IMR-90 (cell line): ENCODE measurements around the gene AJM1. TPM values are rescaled to one million over a fixed set of nuclear protein-coding genes. Genes with fewer than 3 reads are reported as not detected.

Source experiments
- ATAC-seq: fragments of 200-7000 bp; cut with Tn5 transposase; 2 replicates; pipeline ENCODE4 v1.9.1; 2020; ENCODE audit warnings: low read depth, mild to moderate bottlenecking, moderate library complexity
- BruUV-seq: library from RNA; stranded (reverse); fragments of 400-500 nt; replicated peaks from 2 replicates; lab custom pipeline; 2021; lab: Mats Ljungman, UMichigan
- CTCF ChIA-PET: fragments of 300-600 bp; formaldehyde crosslinking; extraction: SDS; loops from one replicate; lab custom pipeline; 2021; ENCODE audit warnings: antibody characterized with exemption; lab: Yijun Ruan, JAX
- POLR2A ChIA-PET: fragments of 300-600 bp; sonication (Branson Sonifier 250); formaldehyde crosslinking; loops from one replicate; lab custom pipeline; 2022; ENCODE audit warnings: antibody characterized with exemption; ENCODE audit not compliant: unreplicated experiment; lab: Charles Lee
- DNase-seq: peaks from one replicate; pipeline ENCODE4 v3.0.0; 2013
- H2AFZ ChIP-seq: replicated peaks from 2 replicates; pipeline ENCODE3; 2013; ENCODE audit warnings: low read length, mild to moderate bottlenecking; ENCODE audit not compliant: poor library complexity
- H2AK5ac ChIP-seq: 2 replicates; pipeline ENCODE4 v1.6.1; 2013; ENCODE audit warnings: low read depth, low read length, inconsistent platforms
- H2AK9ac ChIP-seq: replicated peaks from 2 replicates; pipeline ENCODE3; 2013; ENCODE audit warnings: mild to moderate bottlenecking, low read depth, low read length, moderate library complexity; ENCODE audit not compliant: poor library complexity
- H2BK120ac ChIP-seq: 2 replicates; pipeline ENCODE4 v1.6.1; 2013; ENCODE audit warnings: low read depth, low read length, inconsistent platforms
- H2BK15ac ChIP-seq: 3 replicates; pipeline ENCODE4 v1.6.1; 2013; ENCODE audit warnings: low read depth, low read length, inconsistent platforms
- H2BK20ac ChIP-seq: 2 replicates; pipeline ENCODE4 v1.6.1; 2013; ENCODE audit warnings: low read depth, mild to moderate bottlenecking, inconsistent platforms, low read length, moderate library complexity
- H2BK5ac ChIP-seq: 2 replicates; pipeline ENCODE4 v1.6.1; 2013; ENCODE audit warnings: mild to moderate bottlenecking, low read depth, low read length, inconsistent platforms; ENCODE audit not compliant: poor library complexity, severe bottlenecking
- H3K14ac ChIP-seq: replicated peaks from 2 replicates; pipeline ENCODE4 v1.6.1; 2013; ENCODE audit warnings: low read depth, low read length, inconsistent platforms
- H3K18ac ChIP-seq: 2 replicates; pipeline ENCODE4 v1.6.1; 2013; ENCODE audit warnings: low read depth, low read length, control low read depth
- H3K23ac ChIP-seq: 2 replicates; pipeline ENCODE4 v1.6.1; 2013; ENCODE audit warnings: low read depth, low read length, inconsistent platforms
- H3K27ac ChIP-seq: 2 replicates; pipeline ENCODE4 v1.5.1; 2013; ENCODE audit warnings: mild to moderate bottlenecking, control low read depth, low read length; ENCODE audit not compliant: insufficient read depth
- H3K27me3 ChIP-seq: 2 replicates; pipeline ENCODE4 v1.6.1; 2013; ENCODE audit warnings: low read length; ENCODE audit not compliant: control insufficient read depth, insufficient read depth
- H3K36me3 ChIP-seq: 2 replicates; pipeline ENCODE4 v1.6.1; 2013; ENCODE audit warnings: low read length, mixed read lengths; ENCODE audit not compliant: control insufficient read depth, insufficient read depth
- H3K4ac ChIP-seq: 2 replicates; pipeline ENCODE4 v1.6.1; 2013; ENCODE audit warnings: low read depth, low read length, inconsistent platforms
- H3K4me1 ChIP-seq: 2 replicates; pipeline ENCODE4 v1.6.1; 2013; ENCODE audit warnings: low read length, mixed read lengths; ENCODE audit not compliant: control insufficient read depth, insufficient read depth
- H3K4me2 ChIP-seq: 2 replicates; pipeline ENCODE4 v1.6.1; 2013; ENCODE audit warnings: low read depth, mild to moderate bottlenecking, control low read depth, low read length, moderate library complexity
- H3K4me3 ChIP-seq: 2 replicates; pipeline ENCODE4 v1.5.1; 2013; ENCODE audit warnings: low read depth, mild to moderate bottlenecking, control low read depth, low read length, moderate library complexity; ENCODE audit not compliant: insufficient read depth
- H3K56ac ChIP-seq: 2 replicates; pipeline ENCODE4 v1.6.1; 2013; ENCODE audit warnings: low read length, inconsistent platforms; ENCODE audit not compliant: insufficient read depth; ENCODE audit errors: extremely low read depth
- H3K79me1 ChIP-seq, 2 experiments: 2 replicates each; pipeline ENCODE4 v1.6.1; 2013; ENCODE audit warnings: low read length in 2 of 2, inconsistent platforms in 1 of 2, low read depth in 1 of 2
- H3K9ac ChIP-seq: 2 replicates; pipeline ENCODE4 v1.6.1; 2013; ENCODE audit warnings: low read depth, low read length, control low read depth
- H3K9me1 ChIP-seq: 2 replicates; pipeline ENCODE4 v1.6.1; 2013; ENCODE audit warnings: low read length, inconsistent platforms; ENCODE audit not compliant: insufficient read depth
- H3K9me3 ChIP-seq: 2 replicates; pipeline ENCODE4 v1.6.1; 2013; ENCODE audit warnings: low read length; ENCODE audit not compliant: control insufficient read depth, insufficient read depth
- H4K20me1 ChIP-seq: 2 replicates; pipeline ENCODE4 v1.6.1; 2013; ENCODE audit warnings: low read length, inconsistent platforms; ENCODE audit not compliant: insufficient read depth
- H4K5ac ChIP-seq: 2 replicates; pipeline ENCODE4 v1.6.1; 2013; ENCODE audit warnings: mild to moderate bottlenecking, low read depth, low read length, control low read depth
- H4K8ac ChIP-seq, 2 experiments: 2 replicates each; pipeline ENCODE4 v1.6.1; 2013; ENCODE audit warnings: low read depth in 2 of 2, low read length in 2 of 2, control low read depth in 1 of 2, inconsistent platforms in 1 of 2
- H4K91ac ChIP-seq: 2 replicates; pipeline ENCODE4 v1.6.1; 2013; ENCODE audit warnings: low read depth, low read length, inconsistent platforms; ENCODE audit not compliant: insufficient read depth
- CHD1 ChIP-seq: IDR thresholded peaks from 2 replicates; pipeline ENCODE4 v1.6.1; 2012; ENCODE audit warnings: low read depth, low read length, improper control_type of control experiment
- FOS ChIP-seq: fragments of 150-350 bp; IDR thresholded peaks from 2 replicates; pipeline ENCODE4 v1.6.1; 2016; ENCODE audit warnings: low read depth, low read length
- MAZ ChIP-seq: IDR thresholded peaks from 2 replicates; pipeline ENCODE4 v1.6.1; 2012; ENCODE audit warnings: low read depth, mild to moderate bottlenecking, low read length, improper control_type of control experiment, moderate library complexity, borderline replicate concordance
- MXI1 ChIP-seq: IDR thresholded peaks from 2 replicates; pipeline ENCODE4 v1.6.1; 2012; ENCODE audit warnings: low read depth, mild to moderate bottlenecking, low read length, moderate library complexity, borderline replicate concordance
- NFE2L2 ChIP-seq: fragments of 150-350 bp; IDR thresholded peaks from 2 replicates; pipeline ENCODE4 v1.6.1; 2016; ENCODE audit warnings: low read depth, mild to moderate bottlenecking, low read length
- POLR2A ChIP-seq: IDR thresholded peaks from 2 replicates; pipeline ENCODE4 v1.6.1; 2012; ENCODE audit warnings: mild to moderate bottlenecking, low read depth, low read length
- RAD21 ChIP-seq: IDR thresholded peaks from 2 replicates; pipeline ENCODE4 v1.6.1; 2012; ENCODE audit warnings: low read length, improper control_type of control experiment
- WGBS, 2 experiments: methylation state at CpG; one replicate each; pipeline versions ENCODE4 v1.1.5 to v1.1.7; 2013; ENCODE audit warnings: missing lambda C conversion rate in 2 of 2; ENCODE audit not compliant: insufficient read length in 1 of 2; ENCODE audit errors: extremely low coverage in 2 of 2; 5-methylcytosine and 5-hydroxymethylcytosine counted together
- dilution Hi-C: fragments of 300-500 bp; cut with HindIII; formaldehyde crosslinking; loops from one replicate; pipeline ENCODE4 v1.14.3; 2018; ENCODE audit warnings: low sequenced_read_pairs; ENCODE audit not compliant: unreplicated experiment
- in situ Hi-C: fragments of 300-500 bp; cut with MboI; formaldehyde crosslinking; loops from 3 replicates; pipeline ENCODE4 v1.14.3; 2019; ENCODE audit warnings: low sequenced_read_pairs, inconsistent platforms, mixed read lengths
- intact Hi-C: fragments of 100-400 bp; cut with micrococcal nuclease; formaldehyde crosslinking; loops from 2 replicates; pipeline ENCODE4 v1.10.0; 2022
- polyA plus RNA-seq, 3 experiments: library from polyadenylated mRNA; depleted of rRNA; stranded (reverse); fragments of >200 nt; gene quantifications; 2 replicates each; pipeline ENCODE4 v1.2.3, GENCODE V29; 2012; ENCODE audit warnings: low replicate concordance in 1 of 3
- total RNA-seq: library from RNA; depleted of rRNA; stranded (reverse); fragments of >200 nt; gene quantifications from 2 replicates; pipeline ENCODE4 v1.2.3, GENCODE V29; 2012
- TF ChIP-seq, protein P1 (sequence below): fragments of 150-350 bp; IDR thresholded peaks from 2 replicates; pipeline ENCODE4 v1.6.1; 2017; ENCODE audit warnings: mild to moderate bottlenecking, antibody characterized with exemption, low read length, low read depth

AJM1 gene
- total and polyA plus RNA-seq, 2 of the 4 experiments (the other 2 are of a cell fraction) = 0.18 to 1.5 TPM

DNA sequence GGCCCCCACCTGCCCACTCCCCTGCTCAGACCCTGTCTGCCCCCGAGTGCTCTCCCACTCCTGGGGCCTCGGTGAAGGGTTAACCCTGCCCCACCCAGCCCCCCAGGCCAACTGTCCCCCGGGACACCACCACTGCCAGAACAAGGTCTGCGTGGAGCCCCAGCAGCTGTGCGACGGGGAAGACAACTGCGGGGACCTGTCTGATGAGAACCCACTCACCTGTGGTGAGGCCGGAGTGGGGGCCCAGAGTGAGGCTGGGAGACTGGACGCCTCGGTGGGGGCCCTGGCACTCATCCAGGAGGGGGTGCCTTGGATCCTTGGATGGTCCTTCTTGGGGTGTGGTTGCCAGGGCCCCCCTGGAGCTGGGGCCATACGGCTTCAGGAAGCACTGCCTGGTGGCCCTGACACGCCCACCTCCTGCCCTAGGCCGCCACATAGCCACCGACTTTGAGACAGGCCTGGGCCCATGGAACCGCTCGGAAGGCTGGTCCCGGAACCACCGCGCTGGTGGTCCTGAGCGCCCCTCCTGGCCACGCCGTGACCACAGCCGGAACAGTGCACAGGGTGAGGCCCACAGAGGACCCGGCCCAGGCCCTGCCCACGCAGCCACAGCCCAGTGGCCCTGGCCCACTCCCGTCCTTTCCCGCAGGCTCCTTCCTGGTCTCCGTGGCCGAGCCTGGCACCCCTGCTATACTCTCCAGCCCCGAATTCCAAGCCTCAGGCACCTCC lies 12.0 kb downstream of the AJM1 start:
- no peak for TF ChIP-seq CHD1
- no peak for TF ChIP-seq MAZ
- TF ChIP-seq MXI1 = no peak
- no peak for TF ChIP-seq RAD21
- no peak for TF ChIP-seq FOS
- TF ChIP-seq, protein P1, sequence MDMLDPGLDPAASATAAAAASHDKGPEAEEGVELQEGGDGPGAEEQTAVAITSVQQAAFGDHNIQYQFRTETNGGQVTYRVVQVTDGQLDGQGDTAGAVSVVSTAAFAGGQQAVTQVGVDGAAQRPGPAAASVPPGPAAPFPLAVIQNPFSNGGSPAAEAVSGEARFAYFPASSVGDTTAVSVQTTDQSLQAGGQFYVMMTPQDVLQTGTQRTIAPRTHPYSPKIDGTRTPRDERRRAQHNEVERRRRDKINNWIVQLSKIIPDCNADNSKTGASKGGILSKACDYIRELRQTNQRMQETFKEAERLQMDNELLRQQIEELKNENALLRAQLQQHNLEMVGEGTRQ = no peak
- TF ChIP-seq NFE2L2 = no peak
- no peak for TF ChIP-seq POLR2A
- H3K4me1 ChIP-seq = peaks cover 13% of the 10 kb centered on the region
- no peak overlapping the region for H3K27ac ChIP-seq
- H2AK9ac ChIP-seq = peak overlapping the region; percentile 15
- H2BK20ac ChIP-seq = no peak overlapping the region
- BruUV-seq = no TSS peak
- H3K79me1 ChIP-seq = peaks cover 9 to 20% of the 10 kb centered on the region in 2 experiments; a peak in 2 of 4 replicates
- no peak overlapping the region for H2BK120ac ChIP-seq
- in situ Hi-C loops = no loop called here
- ATAC-seq = no peak
- no peak overlapping the region for H3K14ac ChIP-seq
- H2BK5ac ChIP-seq = no peak overlapping the region
- CTCF ChIA-PET = no interaction called here
- H2AFZ ChIP-seq = no peak overlapping the region
- H3K18ac ChIP-seq = no peak overlapping the region
- no peaks in the 10 kb centered on the region for H3K9me1 ChIP-seq
- H3K4me3 ChIP-seq = no peak overlapping the region
- H3K27me3 ChIP-seq = no peaks in the 10 kb centered on the region
- intact Hi-C loops = no loop called here
- H4K20me1 ChIP-seq = peaks cover 12% of the 10 kb centered on the region
- H3K9ac ChIP-seq = no peak overlapping the region
- H2BK15ac ChIP-seq = no peak overlapping the region
- no peak for DNase-seq
- POLR2A ChIA-PET = no interaction called here
- dilution Hi-C loops = no loop called here
- H4K8ac ChIP-seq = no peak overlapping the region
- no peak overlapping the region for H2AK5ac ChIP-seq
- no peak overlapping the region for H3K4me2 ChIP-seq
- H3K4ac ChIP-seq = no peak overlapping the region
- no peak overlapping the region for H3K23ac ChIP-seq
- H3K56ac ChIP-seq = no peak overlapping the region
- H3K9me3 ChIP-seq = no peaks in the 10 kb centered on the region
- H3K36me3 ChIP-seq = peaks cover 15% of the 10 kb centered on the region; the same call in 1 of the 2 replicates
- H4K5ac ChIP-seq = no peak overlapping the region
- WGBS, 2 experiments = 85% methylated on average over 19 of the region's 30 CpGs; no CpG with 5 or more reads in 1 of the 2 experiments
- H4K91ac ChIP-seq = no peak overlapping the region
